Liver (tissue), 3 donors: ENCODE data around the gene RGS12.
"Not testable (repeated sequence)": the region's sequence is repeated elsewhere in the genome, so short reads cannot be mapped to it uniquely, and the experiment has no call there.

Experiments
- ATF3 ChIP-seq: IDR thresholded peaks from 2 replicates; pipeline ENCODE4 v1.6.1; 2016; ENCODE audit warnings: antibody characterized with exemption
- CTCF ChIP-seq: fragments of 150-350 bp; IDR thresholded peaks from 2 replicates; pipeline ENCODE4 v1.5.1; 2017; ENCODE audit warnings: improper control_type of control experiment, low read depth, low read length; ENCODE audit not compliant: missing input control
- JUND ChIP-seq, 2 donors: IDR thresholded peaks; 2 replicates each; pipeline ENCODE4 v1.6.1; 2016; ENCODE audit warnings: antibody characterized with exemption in 2 of 2
- MAX ChIP-seq: IDR thresholded peaks from 2 replicates; pipeline ENCODE4 v1.6.1; 2016; ENCODE audit warnings: antibody characterized with exemption
- NR2F2 ChIP-seq: IDR thresholded peaks from 2 replicates; pipeline ENCODE4 v1.6.1; 2016; ENCODE audit warnings: antibody characterized with exemption
- RAD21 ChIP-seq, 2 donors: IDR thresholded peaks; 2 replicates each; pipeline ENCODE4 v1.6.1; 2016; ENCODE audit warnings: antibody characterized with exemption in 2 of 2, mild to moderate bottlenecking in 2 of 2
- REST ChIP-seq: IDR thresholded peaks from 2 replicates; pipeline ENCODE4 v1.6.1; 2016; ENCODE audit warnings: antibody characterized with exemption, mild to moderate bottlenecking
- RXRA ChIP-seq, 2 donors: IDR thresholded peaks; 2 replicates each; pipeline ENCODE4 v1.6.1; 2017 to 2018; ENCODE audit warnings: antibody characterized with exemption in 2 of 2, mild to moderate bottlenecking in 1 of 2
- SP1 ChIP-seq: IDR thresholded peaks from 2 replicates; pipeline ENCODE4 v1.6.1; 2018; ENCODE audit warnings: antibody characterized with exemption, mild to moderate bottlenecking
- TAF1 ChIP-seq: conservative IDR thresholded peaks from 2 replicates; pipeline ENCODE4 v1.6.1; 2016; ENCODE audit warnings: antibody characterized with exemption, mild to moderate bottlenecking
- YY1 ChIP-seq: IDR thresholded peaks from 2 replicates; pipeline ENCODE4 v1.6.1; 2016; ENCODE audit warnings: antibody characterized with exemption, mild to moderate bottlenecking
- donor health status: healthy.
- donor health status: healthy.

GRCh38 chr4:3300882-3301281 lies 8.1 kb downstream of the RGS12 start:
- not testable (repeated sequence) for TF ChIP-seq TAF1; CTCF; REST; YY1; SP1; JUND (IDR thresholded peaks at IDR 0.05); NR2F2; MAX; RAD21 (IDR thresholded peaks at IDR 0.05); ATF3; RXRA (IDR thresholded peaks at IDR 0.05)
